GM21529 (cell line): ENCODE data around the gene VLDLR.

Experiments used
- ATAC-seq: cut with Tn5 transposase; IDR thresholded peaks from one replicate; pipeline ENCODE4 v1.9.1; 2021; ENCODE audit not compliant: unreplicated experiment

The VLDLR gene

GRCh38 chr9:2620919-2621721 is 467 bp upstream of the VLDLR start:
- peak; percentile 47 for ATAC-seq

- peak; percentile 34 for ATAC-seq
Measured at GRCh38 chr9:2622461-2623287, 1.1 kb downstream of the VLDLR start.

GRCh38 chr9:2623288-2624050 is 1.9 kb downstream of the VLDLR start:
- ATAC-seq, result no peak

- no peak for ATAC-seq
Measured at GRCh38 chr9:2624051-2624682, 2.6 kb downstream of the VLDLR start.

GRCh38 chr9:2625427-2625826 is 3.8 kb downstream of the VLDLR start:
- ATAC-seq, result no peak

- ATAC-seq, result no peak
Measured at GRCh38 chr9:2628919-2629318, 7.3 kb downstream of the VLDLR start.

GRCh38 chr9:2630158-2630557 is 8.6 kb downstream of the VLDLR start:
- ATAC-seq, result no peak

- no peak for ATAC-seq
Measured at GRCh38 chr9:2631263-2631662, 9.7 kb downstream of the VLDLR start.

- ATAC-seq, result no peak
Measured at GRCh38 chr9:2634153-2634552, 12.6 kb downstream of the VLDLR start.

GRCh38 chr9:2634818-2635217 is 13.2 kb downstream of the VLDLR start:
- no peak for ATAC-seq

GRCh38 chr9:2635922-2636321 is 14.3 kb downstream of the VLDLR start:
- ATAC-seq, result no peak

- no peak for ATAC-seq
Measured at GRCh38 chr9:2637390-2637789, 15.8 kb downstream of the VLDLR start.

- ATAC-seq, result peak; percentile 98
Measured at GRCh38 chr9:2638871-2639673, 17.5 kb downstream of the VLDLR start.

- no peak for ATAC-seq
Measured at GRCh38 chr9:2639786-2640185, 18.2 kb downstream of the VLDLR start.

- ATAC-seq, result no peak
Measured at GRCh38 chr9:2640570-2640969, 19.0 kb downstream of the VLDLR start.

- ATAC-seq, result no peak
Measured at GRCh38 chr9:2641033-2641432, 19.4 kb downstream of the VLDLR start.

- no peak for ATAC-seq
Measured at GRCh38 chr9:2642068-2642467, 20.5 kb downstream of the VLDLR start.

- peak; percentile 87 for ATAC-seq
Measured at GRCh38 chr9:2645569-2645968, 24.0 kb downstream of the VLDLR start.

- ATAC-seq, result peak; percentile 71
Measured at GRCh38 chr9:2655411-2655901, 33.9 kb downstream of the VLDLR start.

GRCh38 chr9:2657427-2657826 is 35.8 kb downstream of the VLDLR start:
- peak; percentile 54 for ATAC-seq
